Measurements from ENCODE around the gene AGBL4. TPM values are rescaled to one million over a fixed set of nuclear protein-coding genes. Genes with fewer than 3 reads are reported as not detected.
"Not testable (repeated sequence)": the region's sequence is repeated elsewhere in the genome, so short reads cannot be mapped to it uniquely, and the experiment has no call there.

Gene AGBL4
- total and polyA plus RNA-seq, 7 donors = 0.09 to 0.36 (median 0.16) TPM; not detected in 4

DNA sequence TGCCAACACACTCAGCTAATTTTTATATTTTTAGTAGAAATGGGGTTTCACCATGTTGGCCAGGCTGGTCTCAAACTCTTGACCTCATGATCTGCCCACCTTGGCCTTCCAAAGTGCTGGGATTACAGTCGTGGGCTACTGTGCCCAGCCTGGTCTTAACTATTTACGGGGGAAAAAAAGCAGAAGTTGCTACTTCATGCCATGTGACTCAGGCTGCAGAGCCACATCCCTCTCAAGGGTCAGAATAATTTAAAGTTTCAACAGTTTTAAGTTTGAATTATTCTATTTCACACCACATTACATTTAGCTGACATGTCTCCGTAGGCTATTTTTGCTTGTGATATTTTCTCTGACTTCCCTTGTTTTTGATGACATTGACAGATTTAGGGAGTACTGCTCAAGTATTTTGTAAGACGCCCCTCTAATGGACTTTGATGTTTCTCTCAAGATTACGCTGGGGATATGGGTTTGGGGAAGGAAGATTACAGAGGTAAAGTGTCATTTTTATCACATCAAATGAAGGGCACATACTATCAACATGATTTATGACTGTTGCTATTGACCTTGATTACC is 14.6 kb upstream of the AGBL4 start:
- Histone ChIP-seq H3K4me1 (no peaks in the 10 kb centered on the region), H3K4me3 (no peak overlapping the region), H3K27me3 (peaks cover 0 to 9% (median 0%) of the 10 kb centered on the region in 3 donors), H3K27ac (no peak overlapping the region), H3K9me3 (no peaks in the 10 kb centered on the region), H3K36me3 (no peaks in the 10 kb centered on the region)
- 40% methylated on average over 5 of the region's 5 CpGs for WGBS, 2 donors
- TF ChIP-seq POLR2A (IDR thresholded peaks at IDR 0.05) (no peak), POLR2AphosphoS5 (IDR thresholded peaks at IDR 0.05) (no peak), EP300 (IDR thresholded peaks at IDR 0.05) (no peak)
- TF ChIP-seq, protein P1, sequence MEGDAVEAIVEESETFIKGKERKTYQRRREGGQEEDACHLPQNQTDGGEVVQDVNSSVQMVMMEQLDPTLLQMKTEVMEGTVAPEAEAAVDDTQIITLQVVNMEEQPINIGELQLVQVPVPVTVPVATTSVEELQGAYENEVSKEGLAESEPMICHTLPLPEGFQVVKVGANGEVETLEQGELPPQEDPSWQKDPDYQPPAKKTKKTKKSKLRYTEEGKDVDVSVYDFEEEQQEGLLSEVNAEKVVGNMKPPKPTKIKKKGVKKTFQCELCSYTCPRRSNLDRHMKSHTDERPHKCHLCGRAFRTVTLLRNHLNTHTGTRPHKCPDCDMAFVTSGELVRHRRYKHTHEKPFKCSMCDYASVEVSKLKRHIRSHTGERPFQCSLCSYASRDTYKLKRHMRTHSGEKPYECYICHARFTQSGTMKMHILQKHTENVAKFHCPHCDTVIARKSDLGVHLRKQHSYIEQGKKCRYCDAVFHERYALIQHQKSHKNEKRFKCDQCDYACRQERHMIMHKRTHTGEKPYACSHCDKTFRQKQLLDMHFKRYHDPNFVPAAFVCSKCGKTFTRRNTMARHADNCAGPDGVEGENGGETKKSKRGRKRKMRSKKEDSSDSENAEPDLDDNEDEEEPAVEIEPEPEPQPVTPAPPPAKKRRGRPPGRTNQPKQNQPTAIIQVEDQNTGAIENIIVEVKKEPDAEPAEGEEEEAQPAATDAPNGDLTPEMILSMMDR (IDR thresholded peaks at IDR 0.05) = no peak
- no peak for DNase-seq
- intact Hi-C loops (cut with DNase I) = no loop called here

DNA sequence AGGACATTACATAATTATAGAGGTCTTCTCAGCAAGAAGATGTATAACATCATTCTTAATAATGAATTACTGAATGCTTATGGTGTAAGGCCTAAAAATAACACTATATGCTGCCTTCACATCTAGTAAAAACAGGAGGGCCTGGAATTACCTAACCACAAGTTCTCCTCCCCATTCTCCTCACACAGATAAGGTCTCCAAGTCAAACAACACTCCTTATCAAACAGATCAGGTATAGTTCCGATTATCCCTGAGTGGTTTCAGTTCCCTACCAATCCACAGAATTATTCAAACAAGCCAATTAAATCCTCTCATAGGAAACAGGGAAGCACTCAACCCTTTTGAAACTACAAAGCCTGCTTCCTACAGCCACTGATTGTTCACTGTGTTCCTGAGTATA is 4.0 kb upstream of the AGBL4 start:
- H3K4me1 ChIP-seq = peaks cover 0 to 12% (median 8%) of the 10 kb centered on the region in 4 donors
- intact Hi-C loops (cut with DNase I) = no loop called here
- no peak for TF ChIP-seq EP300 (IDR thresholded peaks at IDR 0.05)
- WGBS, 2 donors = 14 to 58% methylated on average over 1 of the region's 1 CpG
- H3K9me3 ChIP-seq = no peaks in the 10 kb centered on the region
- no peak overlapping the region for H3K4me3 ChIP-seq
- H3K27me3 ChIP-seq = no peaks in the 10 kb centered on the region
- H3K27ac ChIP-seq = no peak overlapping the region
- no peak for DNase-seq
- no peaks in the 10 kb centered on the region for H3K36me3 ChIP-seq

- Histone ChIP-seq H3K27ac (no peak overlapping the region), H3K4me3 (no peak overlapping the region), H3K36me3 (no peaks in the 10 kb centered on the region), H3K4me1 (no peaks in the 10 kb centered on the region), H3K9me3 (no peaks in the 10 kb centered on the region), H3K27me3 (no peaks in the 10 kb centered on the region)
- TF ChIP-seq, protein P1 (IDR thresholded peaks at IDR 0.05) = no peak
- TF ChIP-seq EP300 (IDR thresholded peaks at IDR 0.05) (no peak), POLR2AphosphoS5 (IDR thresholded peaks at IDR 0.05) (no peak), POLR2A (IDR thresholded peaks at IDR 0.05) (no peak)
- WGBS, 2 donors = 8 to 26% methylated on average over 1 of the region's 1 CpG
- no peak for DNase-seq
- intact Hi-C loops (cut with DNase I) = no loop called here
Observed at GRCh38 chr1:49995734-49996133, 28.0 kb downstream of the AGBL4 start.

DNA sequence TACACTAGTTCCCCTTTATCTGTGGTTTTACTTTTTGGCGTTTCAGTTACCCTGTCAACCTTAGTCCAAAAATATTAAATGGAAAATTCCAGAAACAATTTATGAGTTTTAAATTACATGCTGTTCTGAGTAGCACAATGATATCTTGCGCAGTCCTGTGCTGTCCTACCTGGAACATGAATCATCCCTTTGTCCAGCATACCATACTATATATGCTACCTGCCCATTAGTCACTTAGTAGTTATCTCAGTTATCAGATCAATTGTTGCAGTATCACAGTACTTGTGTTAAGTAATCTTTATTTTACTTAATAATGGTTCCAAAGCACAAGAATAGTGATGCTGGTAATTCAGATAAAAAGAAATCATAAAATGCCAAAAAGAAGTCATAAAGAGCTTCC is 52.7 kb downstream of the AGBL4 start:
- no peak for DNase-seq
- WGBS, 2 donors = 83 to 87% methylated on average over 2 of the region's 2 CpGs
- Histone ChIP-seq H3K4me3 (no peak overlapping the region), H3K4me1 (no peaks in the 10 kb centered on the region), H3K27me3 (no peaks in the 10 kb centered on the region), H3K36me3 (no peaks in the 10 kb centered on the region), H3K9me3 (no peaks in the 10 kb centered on the region), H3K27ac (no peak overlapping the region)
- intact Hi-C loops (cut with DNase I) = no loop called here
- no peak for TF ChIP-seq EP300 (IDR thresholded peaks at IDR 0.05)
- TF ChIP-seq, protein P1 (IDR thresholded peaks at IDR 0.05) = no peak
- TF ChIP-seq POLR2AphosphoS5 (IDR thresholded peaks at IDR 0.05) = no peak
- no peak for TF ChIP-seq POLR2A (IDR thresholded peaks at IDR 0.05)

- intact Hi-C loops (cut with DNase I) = no loop called here
- no peaks in the 10 kb centered on the region for H3K27me3 ChIP-seq
- no peaks in the 10 kb centered on the region for H3K36me3 ChIP-seq
- no peak overlapping the region for H3K4me3 ChIP-seq
- TF ChIP-seq, protein P1 (IDR thresholded peaks at IDR 0.05) = no peak
- TF ChIP-seq POLR2AphosphoS5 (IDR thresholded peaks at IDR 0.05) = no peak
- TF ChIP-seq EP300 (IDR thresholded peaks at IDR 0.05) = no peak
- TF ChIP-seq POLR2A (IDR thresholded peaks at IDR 0.05) = no peak
- H3K4me1 ChIP-seq = no peaks in the 10 kb centered on the region
- no peak for DNase-seq
- H3K9me3 ChIP-seq = no peaks in the 10 kb centered on the region
- 59 to 64% methylated on average over 3 of the region's 3 CpGs for WGBS, 2 donors
- H3K27ac ChIP-seq = no peak overlapping the region
Observed at GRCh38 chr1:49951385-49951784, 72.4 kb downstream of the AGBL4 start.

DNA sequence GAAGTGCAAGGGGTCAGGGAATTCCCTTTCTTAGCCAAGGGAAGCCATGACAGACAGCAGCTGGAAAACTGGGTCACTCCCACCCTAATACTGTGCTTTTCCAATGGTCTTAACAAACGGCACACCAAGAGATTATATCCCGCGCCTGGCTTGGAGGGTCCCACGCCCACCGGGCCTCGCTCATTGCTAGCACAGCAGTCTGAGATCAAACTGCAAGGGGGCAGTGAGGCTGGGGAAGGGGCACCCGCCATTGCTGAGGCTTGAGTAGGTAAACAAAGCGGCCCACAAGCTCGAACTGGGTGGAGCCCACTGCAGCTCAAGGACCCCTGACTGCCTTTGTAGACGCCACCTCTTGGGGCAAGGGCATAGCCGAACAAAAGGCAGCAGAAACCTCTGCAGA is 108.5 kb downstream of the AGBL4 start:
- H3K36me3 ChIP-seq; intact Hi-C loops (cut with DNase I); H3K27ac ChIP-seq; H3K27me3 ChIP-seq; H3K9me3 ChIP-seq; DNase-seq; H3K4me3 ChIP-seq; H3K4me1 ChIP-seq: not testable (repeated sequence)
- 87 to 91% methylated on average over 11 of the region's 11 CpGs for WGBS, 2 donors
